Testis (tissue), 2 donors: ENCODE measurements around the gene BGN.

Experiments
- POLR2A ChIP-seq: fragments of 450-650 bp; IDR thresholded peaks from one replicate; pipeline ENCODE4 v1.6.1; 2017; ENCODE audit warnings: antibody characterized with exemption, mild to moderate bottlenecking, moderate library complexity
- TF ChIP-seq, protein P1 (sequence below), 3 experiments: fragments of 450-650 bp in 2 of 3; fragments of 200-600 bp in 1 of 3; sonication (generic) in 1 of 3; IDR thresholded peaks; one replicate each; pipeline ENCODE4 v1.5.1; 2016 to 2019; ENCODE audit warnings: antibody characterized with exemption in 3 of 3, mild to moderate bottlenecking in 2 of 3, moderate library complexity in 1 of 3

GRCh38 chrX:153474266-153474665 lies 20.5 kb upstream of the BGN start:
- TF ChIP-seq, protein P1, sequence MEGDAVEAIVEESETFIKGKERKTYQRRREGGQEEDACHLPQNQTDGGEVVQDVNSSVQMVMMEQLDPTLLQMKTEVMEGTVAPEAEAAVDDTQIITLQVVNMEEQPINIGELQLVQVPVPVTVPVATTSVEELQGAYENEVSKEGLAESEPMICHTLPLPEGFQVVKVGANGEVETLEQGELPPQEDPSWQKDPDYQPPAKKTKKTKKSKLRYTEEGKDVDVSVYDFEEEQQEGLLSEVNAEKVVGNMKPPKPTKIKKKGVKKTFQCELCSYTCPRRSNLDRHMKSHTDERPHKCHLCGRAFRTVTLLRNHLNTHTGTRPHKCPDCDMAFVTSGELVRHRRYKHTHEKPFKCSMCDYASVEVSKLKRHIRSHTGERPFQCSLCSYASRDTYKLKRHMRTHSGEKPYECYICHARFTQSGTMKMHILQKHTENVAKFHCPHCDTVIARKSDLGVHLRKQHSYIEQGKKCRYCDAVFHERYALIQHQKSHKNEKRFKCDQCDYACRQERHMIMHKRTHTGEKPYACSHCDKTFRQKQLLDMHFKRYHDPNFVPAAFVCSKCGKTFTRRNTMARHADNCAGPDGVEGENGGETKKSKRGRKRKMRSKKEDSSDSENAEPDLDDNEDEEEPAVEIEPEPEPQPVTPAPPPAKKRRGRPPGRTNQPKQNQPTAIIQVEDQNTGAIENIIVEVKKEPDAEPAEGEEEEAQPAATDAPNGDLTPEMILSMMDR (IDR thresholded peaks at IDR 0.05), result no peak
- no peak for TF ChIP-seq POLR2A
